NCI-H82 treated with DMSO at 0.1 percent for 48 hours (cell line): ENCODE results near the gene KLHL13.
"Not testable (repeated sequence)": the region's sequence is repeated elsewhere in the genome, so short reads cannot be mapped to it uniquely, and the experiment has no call there.

ENCODE experiments used
- DNase-seq: peaks from one replicate; lab custom pipeline; 2025; ENCODE audit not compliant: unreplicated experiment; lab: John Stamatoyannopoulos, UW

The KLHL13 gene

GRCh38 chrX:118116713-118117550 lies at the start of gene KLHL13:
Gene KLHL13, minus strand, starts transcription at chrX:118116810. Its CDS starts 88,337 bp downstream, at chrX:118028473.
- DNase-seq = no peak

GRCh38 chrX:118164138-118164537 lies 47.5 kb upstream of the KLHL13 start:
- no peak for DNase-seq

GRCh38 chrX:118156953-118157608 lies 40.5 kb upstream of the KLHL13 start:
- no peak for DNase-seq

GRCh38 chrX:118156254-118156952 lies 39.8 kb upstream of the KLHL13 start:
- DNase-seq = no peak

- no peak for DNase-seq
Measured at GRCh38 chrX:118153270-118153669, 36.7 kb upstream of the KLHL13 start.

- no peak for DNase-seq
Measured at GRCh38 chrX:118152721-118153120, 36.1 kb upstream of the KLHL13 start.

GRCh38 chrX:118148737-118149136 lies 32.1 kb upstream of the KLHL13 start:
- peak; percentile 10 for DNase-seq

- not testable (repeated sequence) for DNase-seq
Measured at GRCh38 chrX:118147771-118148170, 31.2 kb upstream of the KLHL13 start.

GRCh38 chrX:118143578-118143977 lies 27.0 kb upstream of the KLHL13 start:
- no peak for DNase-seq

GRCh38 chrX:118131336-118131735 lies 14.7 kb upstream of the KLHL13 start:
- DNase-seq = no peak

GRCh38 chrX:118129681-118130080 lies 13.1 kb upstream of the KLHL13 start:
- no peak for DNase-seq

- no peak for DNase-seq
Measured at GRCh38 chrX:118128724-118129123, 12.1 kb upstream of the KLHL13 start.

- DNase-seq = no peak
Measured at GRCh38 chrX:118126286-118126685, 9.7 kb upstream of the KLHL13 start.

GRCh38 chrX:118124243-118124642 lies 7.6 kb upstream of the KLHL13 start:
- not testable (repeated sequence) for DNase-seq

GRCh38 chrX:118117741-118118140 lies 1.1 kb upstream of the KLHL13 start:
- DNase-seq = no peak

GRCh38 chrX:118115953-118116712 lies 477 bp downstream of the KLHL13 start:
- no peak for DNase-seq

- no peak for DNase-seq
Measured at GRCh38 chrX:118114971-118115370, 1.6 kb downstream of the KLHL13 start.

GRCh38 chrX:118109065-118109464 lies 7.5 kb downstream of the KLHL13 start:
- DNase-seq = no peak

- no peak for DNase-seq
Measured at GRCh38 chrX:118108304-118108703, 8.3 kb downstream of the KLHL13 start.

GRCh38 chrX:118100091-118100490 lies 16.5 kb downstream of the KLHL13 start:
- no peak for DNase-seq

GRCh38 chrX:118088084-118088483 lies 28.5 kb downstream of the KLHL13 start:
- no peak for DNase-seq
